IMR-90 (cell line): ENCODE data around the gene GINS1.

Experiments
- MAFK ChIP-seq: IDR thresholded peaks from 2 replicates; pipeline ENCODE4 v1.6.1; 2012; ENCODE audit warnings: low read depth, low read length, improper control_type of control experiment
- MXI1 ChIP-seq: IDR thresholded peaks from 2 replicates; pipeline ENCODE4 v1.6.1; 2012; ENCODE audit warnings: low read depth, mild to moderate bottlenecking, low read length, moderate library complexity, borderline replicate concordance
- POLR2A ChIP-seq: IDR thresholded peaks from 2 replicates; pipeline ENCODE4 v1.6.1; 2012; ENCODE audit warnings: mild to moderate bottlenecking, low read depth, low read length
- RAD21 ChIP-seq: IDR thresholded peaks from 2 replicates; pipeline ENCODE4 v1.6.1; 2012; ENCODE audit warnings: low read length, improper control_type of control experiment
- TF ChIP-seq, protein P1 (sequence below): conservative IDR thresholded peaks from 2 replicates; pipeline ENCODE4 v1.5.1; 2012; ENCODE audit warnings: mild to moderate bottlenecking, low read depth, low read length, improper control_type of control experiment

DNA sequence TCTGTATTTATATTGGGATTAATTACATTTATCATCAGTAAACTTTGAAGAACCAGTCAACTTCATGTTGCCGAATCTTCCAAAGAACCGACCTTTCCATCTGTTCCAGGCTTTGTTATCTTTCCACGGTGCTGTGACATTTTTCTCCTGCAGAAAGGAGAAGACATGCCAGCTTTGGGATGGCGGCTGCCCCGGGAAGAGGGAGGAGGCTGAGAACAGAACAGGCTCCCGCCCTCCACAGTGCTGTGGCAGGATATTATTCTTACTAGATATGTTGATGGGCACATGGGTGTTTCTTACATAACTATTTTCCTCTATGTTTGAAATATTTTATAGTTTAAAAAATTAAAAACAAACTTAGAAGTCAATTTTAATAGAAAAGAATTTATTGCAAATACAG, 44.9 kb downstream of the GINS1 start:
- TF ChIP-seq, protein P1, sequence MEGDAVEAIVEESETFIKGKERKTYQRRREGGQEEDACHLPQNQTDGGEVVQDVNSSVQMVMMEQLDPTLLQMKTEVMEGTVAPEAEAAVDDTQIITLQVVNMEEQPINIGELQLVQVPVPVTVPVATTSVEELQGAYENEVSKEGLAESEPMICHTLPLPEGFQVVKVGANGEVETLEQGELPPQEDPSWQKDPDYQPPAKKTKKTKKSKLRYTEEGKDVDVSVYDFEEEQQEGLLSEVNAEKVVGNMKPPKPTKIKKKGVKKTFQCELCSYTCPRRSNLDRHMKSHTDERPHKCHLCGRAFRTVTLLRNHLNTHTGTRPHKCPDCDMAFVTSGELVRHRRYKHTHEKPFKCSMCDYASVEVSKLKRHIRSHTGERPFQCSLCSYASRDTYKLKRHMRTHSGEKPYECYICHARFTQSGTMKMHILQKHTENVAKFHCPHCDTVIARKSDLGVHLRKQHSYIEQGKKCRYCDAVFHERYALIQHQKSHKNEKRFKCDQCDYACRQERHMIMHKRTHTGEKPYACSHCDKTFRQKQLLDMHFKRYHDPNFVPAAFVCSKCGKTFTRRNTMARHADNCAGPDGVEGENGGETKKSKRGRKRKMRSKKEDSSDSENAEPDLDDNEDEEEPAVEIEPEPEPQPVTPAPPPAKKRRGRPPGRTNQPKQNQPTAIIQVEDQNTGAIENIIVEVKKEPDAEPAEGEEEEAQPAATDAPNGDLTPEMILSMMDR, result no peak
- TF ChIP-seq MAFK (no peak), MXI1 (no peak), POLR2A (no peak), RAD21 (no peak)
